Hepatocyte (in vitro differentiated cells): Measurements from ENCODE around the gene GRB10. TPM values are rescaled to one million over a fixed set of nuclear protein-coding genes. Genes with fewer than 3 reads are reported as not detected.

Experiments
- DNase-seq: peaks from one replicate; pipeline ENCODE4 v3.0.0-alpha.2; 2016; ENCODE audit warnings: low spot score
- H2AFZ ChIP-seq: fragments of 200-600 bp; sonication (generic); 2 replicates; pipeline ENCODE4 v1.6.0; 2016; ENCODE audit warnings: antibody characterized with exemption, mild to moderate bottlenecking
- H3K27ac ChIP-seq: fragments of 200-600 bp; sonication (generic); 2 replicates; pipeline ENCODE4 v1.5.1; 2016; ENCODE audit warnings: mild to moderate bottlenecking
- H3K27me3 ChIP-seq: fragments of 200-600 bp; sonication (generic); 2 replicates; pipeline ENCODE4 v1.6.1; 2016
- H3K36me3 ChIP-seq: fragments of 200-600 bp; sonication (generic); replicated peaks from 2 replicates; pipeline ENCODE4 v1.5.1; 2016; ENCODE audit warnings: low read depth; ENCODE audit not compliant: insufficient read depth
- H3K4me1 ChIP-seq: fragments of 200-600 bp; sonication (generic); 2 replicates; pipeline ENCODE4 v1.5.1; 2016; ENCODE audit warnings: mild to moderate bottlenecking, moderate library complexity; ENCODE audit not compliant: insufficient read depth
- H3K4me2 ChIP-seq: fragments of 200-600 bp; sonication (generic); 2 replicates; pipeline ENCODE4 v1.6.0; 2016
- H3K4me3 ChIP-seq: fragments of 200-600 bp; sonication (generic); 2 replicates; pipeline ENCODE4 v1.5.1; 2016; ENCODE audit warnings: mild to moderate bottlenecking
- H3K79me2 ChIP-seq: fragments of 200-600 bp; sonication (generic); 2 replicates; pipeline ENCODE4 v1.6.0; 2017; ENCODE audit warnings: mild to moderate bottlenecking
- H3K9me2 ChIP-seq: fragments of 200-600 bp; sonication (generic); replicated peaks from 2 replicates; pipeline ENCODE4 v1.6.0; 2017; ENCODE audit warnings: mild to moderate bottlenecking; ENCODE audit not compliant: insufficient read depth
- H3K9me3 ChIP-seq: fragments of 200-600 bp; sonication (generic); 2 replicates; pipeline ENCODE4 v1.5.1; 2016; ENCODE audit warnings: low read depth, mild to moderate bottlenecking
- H4K20me1 ChIP-seq: fragments of 200-600 bp; sonication (generic); 2 replicates; pipeline ENCODE4 v1.6.0; 2016; ENCODE audit warnings: mild to moderate bottlenecking; ENCODE audit not compliant: insufficient read depth, poor library complexity, severe bottlenecking
- CTCF ChIP-seq: fragments of 200-600 bp; sonication (generic); IDR thresholded peaks from 2 replicates; pipeline ENCODE4 v1.5.1; 2016; ENCODE audit warnings: antibody characterized with exemption, mild to moderate bottlenecking; ENCODE audit not compliant: poor library complexity
- EZH2 ChIP-seq: fragments of 200-600 bp; sonication (generic); IDR thresholded peaks from 2 replicates; pipeline ENCODE4 v1.6.1; 2016; ENCODE audit warnings: antibody characterized with exemption, mild to moderate bottlenecking, borderline replicate concordance
- EZH2phosphoT487 ChIP-seq: fragments of 200-600 bp; sonication (generic); IDR thresholded peaks from one replicate; pipeline ENCODE4 v1.6.1; 2018; ENCODE audit warnings: antibody characterized with exemption, mild to moderate bottlenecking, low read depth, moderate library complexity; ENCODE audit not compliant: unreplicated experiment, severe bottlenecking
- WGBS: methylation state at CpG from one replicate; pipeline ENCODE4 v1.1.6; 2016; ENCODE audit warnings: low lambda C conversion rate; ENCODE audit errors: missing lambda C conversion rate; 5-methylcytosine and 5-hydroxymethylcytosine counted together
- polyA plus RNA-seq: library from polyadenylated mRNA; unstranded; fragments of >200 nt; fragmentation: Nextera tagmentation; extraction: Ambion mirVana; gene quantifications from 2 replicates; pipeline ENCODE4 v1.2.1, GENCODE V29; 2016
- total RNA-seq: library from RNA; depleted of rRNA; stranded (reverse); fragments of >200 nt; gene quantifications from 2 replicates; pipeline ENCODE4 v1.2.3, GENCODE V29; 2014

GRB10 gene
- total and polyA plus RNA-seq, 2 experiments from 2014 or later, result 47.6 to 65.9 TPM

- DNase-seq, result no peak
- no peaks in the 10 kb centered on the region for H3K27me3 ChIP-seq
- TF ChIP-seq EZH2, result no peak
- no peak for TF ChIP-seq EZH2phosphoT487
- no peak for TF ChIP-seq CTCF
- no peaks in the 10 kb centered on the region for H3K9me3 ChIP-seq
- 87% methylated on average over 18 of the region's 18 CpGs for WGBS
- H4K20me1 ChIP-seq, result peaks cover under 1% of the 10 kb centered on the region
- no peak overlapping the region for H2AFZ ChIP-seq
- H3K27ac ChIP-seq, result no peak overlapping the region
- no peaks in the 10 kb centered on the region for H3K36me3 ChIP-seq
- H3K4me2 ChIP-seq, result no peak overlapping the region
- no peaks in the 10 kb centered on the region for H3K9me2 ChIP-seq
- no peak overlapping the region for H3K4me3 ChIP-seq
- H3K4me1 ChIP-seq, result peaks cover 28% of the 10 kb centered on the region
- H3K79me2 ChIP-seq, result peaks cover 98% of the 10 kb centered on the region
These were observed 57.9 kb downstream of the GRB10 start for GRCh38 chr7:50724526-50725520.

- H2AFZ ChIP-seq, result no peak overlapping the region
- no peak overlapping the region for H3K4me2 ChIP-seq
- H3K4me1 ChIP-seq, result peaks cover 38% of the 10 kb centered on the region
- no peak for DNase-seq
- no peaks in the 10 kb centered on the region for H3K27me3 ChIP-seq
- H4K20me1 ChIP-seq, result no peaks in the 10 kb centered on the region
- peaks cover 95% of the 10 kb centered on the region for H3K79me2 ChIP-seq
- no peaks in the 10 kb centered on the region for H3K9me3 ChIP-seq
- H3K4me3 ChIP-seq, result no peak overlapping the region
- TF ChIP-seq CTCF, result no peak
- no peak for TF ChIP-seq EZH2phosphoT487
- no peak for TF ChIP-seq EZH2
- H3K27ac ChIP-seq, result no peak overlapping the region
- 94% methylated on average over 9 of the region's 9 CpGs for WGBS
- H3K9me2 ChIP-seq, result no peaks in the 10 kb centered on the region
- H3K36me3 ChIP-seq, result no peaks in the 10 kb centered on the region
These were observed 58.8 kb downstream of the GRB10 start for GRCh38 chr7:50723888-50724287.

- no peaks in the 10 kb centered on the region for H3K27me3 ChIP-seq
- no peak overlapping the region for H3K27ac ChIP-seq
- no peaks in the 10 kb centered on the region for H3K9me2 ChIP-seq
- H3K36me3 ChIP-seq, result no peaks in the 10 kb centered on the region
- no peak for DNase-seq
- no peak overlapping the region for H2AFZ ChIP-seq
- no peaks in the 10 kb centered on the region for H3K9me3 ChIP-seq
- H3K4me2 ChIP-seq, result no peak overlapping the region
- no peak overlapping the region for H3K4me3 ChIP-seq
- peaks cover 45% of the 10 kb centered on the region for H3K4me1 ChIP-seq
- WGBS, result 98% methylated on average over 4 of the region's 4 CpGs
- H3K79me2 ChIP-seq, result peaks cover 91% of the 10 kb centered on the region
- TF ChIP-seq CTCF (no peak), EZH2 (no peak), EZH2phosphoT487 (no peak)
- no peaks in the 10 kb centered on the region for H4K20me1 ChIP-seq
These were observed 59.5 kb downstream of the GRB10 start for GRCh38 chr7:50723173-50723572.
